GM13976 (cell line): ENCODE results near the gene FLNA.

Experiments used
- DNase-seq: peaks from one replicate; pipeline ENCODE4 v3.0.0; 2012; ENCODE audit warnings: low spot score
- CTCF ChIP-seq: IDR thresholded peaks from 2 replicates; pipeline ENCODE4 v1.5.1; 2012; ENCODE audit warnings: borderline replicate concordance, mild to moderate bottlenecking; ENCODE audit not compliant: insufficient read depth; ENCODE audit errors: extremely low read depth, missing control alignments, control extremely low read depth
- in situ Hi-C: fragments of 300-500 bp; cut with MboI; formaldehyde crosslinking; loops from one replicate; pipeline ENCODE4 v1.12.0; 2022; ENCODE audit warnings: low sequenced_read_pairs, mixed read lengths, inconsistent platforms; ENCODE audit not compliant: unreplicated experiment

FLNA gene

GRCh38 chrX:154379569-154379951, 5.1 kb upstream of the FLNA start:
- TF ChIP-seq CTCF = no peak
- DNase-seq = no peak
- in situ Hi-C loops = no loop called here

GRCh38 chrX:154378799-154379568, 4.5 kb upstream of the FLNA start, which contains the start of gene EMD:
Gene EMD (plus strand): TSS chrX:154379295. CDS start chrX:154379485, 190 bp downstream.
- DNase-seq = peak; percentile 90
- no peak for TF ChIP-seq CTCF
- in situ Hi-C loops = no loop called here

GRCh38 chrX:154378059-154378798, 3.8 kb upstream of the FLNA start:
- in situ Hi-C loops = no loop called here
- TF ChIP-seq CTCF = no peak
- no peak for DNase-seq

- no peak for TF ChIP-seq CTCF
- in situ Hi-C loops = no loop called here
- DNase-seq = no peak
These were observed 2.3 kb upstream of the FLNA start for GRCh38 chrX:154376774-154377173.

GRCh38 chrX:154375156-154375504, 696 bp upstream of the FLNA start:
- in situ Hi-C loops = no loop called here
- DNase-seq = no peak
- TF ChIP-seq CTCF = no peak

- no peak for DNase-seq
- in situ Hi-C loops = no loop called here
- peak; percentile 41 for TF ChIP-seq CTCF
These were observed 811 bp downstream of the FLNA start for GRCh38 chrX:154373340-154374306.
